ENCODE data around the gene PRR4.

PRR4 gene

GRCh38 chr12:10849425-10849878 lies at the start of gene PRR4:
Gene PRR4, minus strand, starts transcription at chr12:10849475. Its CDS starts 38 bp downstream, at chr12:10849437.
- no peak for DNase-seq (ENCODE audit: low read depth in 2 of 2, low spot score in 1 of 2)

- DNase-seq (ENCODE audit: low read depth in 2 of 2, low spot score in 1 of 2): no peak
Measured at GRCh38 chr12:10896854-10897253, 47.6 kb upstream of the PRR4 start.

GRCh38 chr12:10891937-10892336 lies 42.7 kb upstream of the PRR4 start:
- no peak for DNase-seq (ENCODE audit: low read depth in 2 of 2, low spot score in 1 of 2)

- DNase-seq (ENCODE audit: low read depth in 2 of 2, low spot score in 1 of 2): no peak
Measured at GRCh38 chr12:10889226-10889625, 40.0 kb upstream of the PRR4 start.

DNA sequence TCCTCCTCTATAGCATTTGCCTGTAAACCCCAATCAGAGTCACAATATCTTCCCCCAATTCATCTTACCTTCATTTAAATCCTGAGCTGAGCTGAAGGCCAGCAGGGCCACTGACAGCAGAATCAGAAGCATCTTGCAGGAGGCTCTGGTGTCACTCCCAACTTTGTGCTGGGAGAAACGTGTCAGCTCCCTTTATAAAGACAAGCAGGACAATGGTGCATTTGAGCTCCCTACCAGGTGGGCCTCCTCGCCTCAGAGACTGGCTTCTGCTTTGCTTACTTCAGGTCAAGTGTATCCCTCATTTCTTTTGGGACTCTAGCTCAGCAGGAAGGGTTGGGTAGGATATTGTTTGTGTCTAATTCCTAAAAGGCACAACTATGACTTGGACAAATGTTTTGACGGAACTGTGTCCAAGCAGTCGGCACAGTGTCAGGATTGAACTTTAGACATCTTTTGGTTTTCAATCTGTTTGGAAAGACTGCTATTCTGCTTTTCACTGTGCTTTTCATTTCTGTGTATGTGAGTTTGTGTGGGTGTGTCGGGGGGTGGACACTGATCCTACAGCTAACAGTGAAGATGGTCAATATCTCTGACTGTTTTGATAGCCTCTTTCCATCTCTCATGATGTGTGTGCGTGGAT lies 34.9 kb upstream of the PRR4 start, which contains the start of gene PRH1:
Gene PRH1 (minus strand): TSS at position 170 of the 640 bp plus-strand sequence. CDS start 38 bp downstream, at position 132.
- no peak for DNase-seq (ENCODE audit: low read depth in 2 of 2, low spot score in 1 of 2)

- DNase-seq (ENCODE audit: low read depth in 2 of 2, low spot score in 1 of 2): no peak
Measured at GRCh38 chr12:10873378-10873777, 24.1 kb upstream of the PRR4 start.

- no peak for DNase-seq (ENCODE audit: low read depth in 2 of 2, low spot score in 1 of 2)
Measured at GRCh38 chr12:10867381-10867780, 18.1 kb upstream of the PRR4 start.

DNA sequence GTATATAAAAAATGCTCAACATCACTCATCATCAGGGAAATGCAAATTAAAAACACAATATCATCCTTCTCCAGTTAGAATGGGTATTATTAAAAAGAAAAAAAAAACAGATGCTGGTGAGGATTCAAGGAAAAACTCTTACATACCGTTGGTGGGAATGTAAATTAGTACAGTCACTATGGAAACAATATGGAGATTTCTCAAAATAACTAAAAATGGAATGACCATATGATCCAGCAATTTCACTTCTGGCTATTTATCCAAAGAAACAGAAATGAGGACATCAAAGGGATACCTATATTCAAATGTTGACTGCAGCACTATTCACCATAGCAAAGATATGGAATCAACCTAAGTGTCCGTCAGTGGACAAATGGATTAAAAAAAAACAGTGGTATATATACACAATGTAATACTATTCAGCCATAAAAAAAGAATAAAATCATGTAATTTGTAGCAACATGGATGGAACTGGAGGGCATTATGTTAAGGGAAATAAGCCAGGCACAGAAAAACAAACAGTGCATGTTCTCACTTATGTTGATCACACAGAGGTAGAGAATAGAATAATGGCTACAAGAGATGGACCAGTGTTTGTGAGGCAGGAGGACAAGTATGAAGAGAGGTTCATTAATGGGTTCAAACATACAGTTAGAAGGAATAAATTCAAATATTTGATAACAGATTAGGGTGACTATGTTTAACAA lies 14.4 kb upstream of the PRR4 start:
- DNase-seq (ENCODE audit: low read depth in 2 of 2, low spot score in 1 of 2): no peak

DNA sequence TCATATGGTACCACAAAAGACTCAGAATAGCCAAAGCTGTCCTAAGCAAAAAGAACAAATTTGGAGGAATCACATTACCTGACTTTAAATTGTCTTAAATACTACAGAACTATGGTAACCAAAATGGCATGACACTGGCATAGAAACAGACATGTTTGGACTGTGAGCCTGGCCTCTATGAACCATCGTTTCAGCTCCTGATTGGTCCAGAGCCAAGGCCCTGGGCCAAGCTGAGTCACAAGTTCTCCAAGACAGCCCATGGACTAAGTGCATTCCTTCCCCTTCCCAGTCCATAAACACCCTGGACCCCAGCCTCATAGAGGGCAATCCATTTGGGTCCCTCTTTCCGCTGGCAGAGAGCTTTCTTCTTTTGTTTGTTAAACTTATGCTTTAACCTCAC lies 12.1 kb upstream of the PRR4 start:
- DNase-seq (ENCODE audit: low read depth in 2 of 2, low spot score in 1 of 2): no peak

DNA sequence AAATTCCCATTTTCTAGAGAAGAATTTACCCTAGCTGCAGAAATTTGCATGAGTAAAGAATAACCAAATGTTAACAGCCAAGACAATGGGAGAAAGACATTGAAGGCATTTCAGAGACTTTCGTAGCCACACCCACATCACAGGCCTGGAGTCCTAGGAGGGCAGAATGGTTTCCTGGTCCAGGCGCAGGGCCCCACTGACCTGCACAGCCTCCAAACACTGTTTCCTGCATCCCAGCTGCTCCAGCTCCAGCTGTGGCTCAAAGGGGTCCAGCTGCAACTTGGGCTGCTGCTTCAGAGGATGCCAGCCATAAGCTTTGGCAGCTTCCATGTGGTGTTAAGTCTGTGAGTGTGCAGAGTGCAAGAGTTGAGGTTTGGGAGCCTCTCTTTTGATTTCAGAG lies 6.5 kb upstream of the PRR4 start:
- DNase-seq (ENCODE audit: low read depth in 2 of 2, low spot score in 1 of 2): no peak

DNA sequence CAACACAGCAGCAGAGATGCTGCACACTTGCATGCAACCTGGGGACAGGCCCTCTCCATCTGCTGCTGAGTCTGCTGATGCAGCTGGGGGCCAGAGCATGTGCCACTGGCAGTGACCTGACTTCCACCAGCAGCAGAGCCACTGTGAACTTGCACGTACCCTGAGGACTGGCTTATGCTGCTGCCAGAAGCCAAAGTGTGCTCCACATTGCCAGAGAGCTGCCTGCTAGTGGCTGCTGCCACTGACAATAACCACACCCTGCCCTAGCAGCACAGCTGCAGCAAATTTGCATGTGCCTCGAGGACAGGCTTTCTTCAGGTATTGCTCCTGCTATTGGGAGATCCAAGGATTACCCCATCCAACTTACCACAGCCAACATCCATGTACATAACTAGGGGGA lies 4.5 kb upstream of the PRR4 start:
- no peak for DNase-seq (ENCODE audit: low read depth in 2 of 2, low spot score in 1 of 2)

DNA sequence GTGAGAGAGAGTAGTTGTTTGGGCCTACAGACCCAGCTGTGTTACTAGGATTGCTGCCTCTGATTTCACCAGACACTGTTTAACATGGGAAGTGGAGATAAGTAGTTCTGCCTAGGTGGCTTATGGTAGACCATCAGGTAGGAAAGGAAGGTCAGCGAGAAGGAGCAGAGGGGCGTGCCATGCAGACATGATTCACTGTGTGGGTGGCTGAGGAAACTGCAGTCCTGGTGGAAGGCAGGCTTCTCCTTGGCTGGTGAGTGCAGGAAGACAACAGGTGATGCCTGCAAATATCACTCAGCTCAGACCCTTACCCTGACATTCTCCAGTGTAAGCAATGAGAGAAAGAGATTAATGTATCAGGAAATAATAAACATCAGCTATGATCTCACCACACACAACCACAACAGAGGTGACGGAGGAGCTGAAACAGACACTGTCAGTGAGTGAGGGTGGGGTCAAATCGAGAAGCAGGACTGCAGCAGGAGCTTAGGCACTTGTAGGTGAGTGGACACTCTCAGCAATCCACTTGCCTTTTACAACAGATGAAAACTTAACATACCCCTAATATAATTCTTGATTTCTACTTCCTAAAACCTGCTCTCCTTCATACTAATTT lies 2.1 kb upstream of the PRR4 start:
- no peak for DNase-seq (ENCODE audit: low read depth in 2 of 2, low spot score in 1 of 2)

DNA sequence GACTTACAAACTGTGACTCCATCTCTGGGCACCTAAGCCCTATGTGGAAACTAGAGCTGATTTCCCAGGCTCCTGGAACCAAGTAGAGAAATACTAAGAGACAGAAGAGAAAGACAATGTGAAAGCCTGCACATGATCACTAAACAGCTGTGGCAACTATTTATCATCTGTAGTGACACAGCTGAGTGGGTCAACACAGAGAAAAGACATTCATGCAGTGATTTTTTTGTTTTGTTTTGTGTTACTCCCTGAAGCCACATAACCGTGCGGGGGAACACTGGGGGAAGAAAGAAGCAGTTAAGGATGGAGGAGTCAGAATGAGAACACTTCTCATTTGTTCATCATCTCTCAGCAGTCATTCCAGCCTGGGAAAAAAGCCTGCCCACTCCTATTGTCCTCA lies 1.5 kb downstream of the PRR4 start:
- no peak for DNase-seq (ENCODE audit: low read depth in 2 of 2, low spot score in 1 of 2)

GRCh38 chr12:10842862-10843261 lies 6.4 kb downstream of the PRR4 start:
- DNase-seq (ENCODE audit: low read depth in 2 of 2, low spot score in 1 of 2): no peak

GRCh38 chr12:10838461-10838860 lies 10.8 kb downstream of the PRR4 start:
- DNase-seq (ENCODE audit: low read depth in 2 of 2, low spot score in 1 of 2): no peak

DNA sequence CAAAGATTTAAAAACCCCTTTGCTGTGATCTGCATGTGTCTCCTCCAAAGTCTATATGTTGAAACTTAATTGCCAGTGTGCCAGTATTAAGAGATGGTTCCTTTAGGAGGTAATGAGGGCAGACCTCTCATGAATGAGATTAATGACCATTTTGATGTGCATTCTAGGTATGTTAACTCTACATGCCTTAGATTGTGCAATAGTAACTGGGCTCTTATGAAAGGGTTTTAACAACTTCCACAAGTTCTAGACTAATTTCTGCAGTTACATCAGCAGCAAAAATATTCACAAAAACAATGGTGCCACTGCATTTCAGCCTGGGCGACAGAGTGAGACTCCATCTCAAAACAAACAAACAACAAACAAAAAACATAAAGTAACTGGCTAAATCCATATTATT lies 19.3 kb downstream of the PRR4 start:
- DNase-seq (ENCODE audit: low read depth in 2 of 2, low spot score in 1 of 2): no peak

DNA sequence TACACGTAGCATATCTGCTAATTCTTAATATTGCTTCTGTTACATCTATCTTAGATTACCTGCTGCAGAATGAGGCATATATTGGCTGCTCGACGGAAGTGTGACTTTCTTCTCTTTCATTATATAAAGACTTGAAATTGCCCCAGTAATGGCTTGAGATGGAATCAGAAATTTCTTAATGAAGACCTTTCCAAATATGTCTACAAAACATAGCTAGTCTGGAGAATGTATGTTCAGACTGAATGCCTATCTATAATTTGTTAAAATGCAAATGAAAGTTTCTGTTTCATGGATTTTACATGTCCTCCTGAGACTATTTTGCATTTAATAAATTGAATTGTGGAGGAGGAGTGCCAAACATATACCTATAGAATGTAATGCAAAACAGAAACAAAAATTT lies 23.0 kb downstream of the PRR4 start, which contains the start of gene TAS2R10:
Gene TAS2R10 (minus strand): TSS at position 101 of the 400 bp plus-strand sequence. CDS start 89 bp downstream, at position 12.
- DNase-seq (ENCODE audit: low read depth in 2 of 2, low spot score in 1 of 2): no peak

GRCh38 chr12:10824957-10825356 lies 24.3 kb downstream of the PRR4 start:
- no peak for DNase-seq (ENCODE audit: low read depth in 2 of 2, low spot score in 1 of 2)

GRCh38 chr12:10811883-10812536 lies 37.3 kb downstream of the PRR4 start:
- no peak for DNase-seq (ENCODE audit: low read depth in 2 of 2, low spot score in 1 of 2)

GRCh38 chr12:10810068-10810467 lies 39.2 kb downstream of the PRR4 start, which contains the start of gene TAS2R9:
Gene TAS2R9, minus strand, starts transcription at chr12:10810168. Its CDS starts 93 bp downstream, at chr12:10810075.
- no peak for DNase-seq (ENCODE audit: low read depth in 2 of 2, low spot score in 1 of 2)

GRCh38 chr12:10807186-10807585 lies 42.1 kb downstream of the PRR4 start, which contains the start of gene TAS2R8:
Gene TAS2R8, minus strand, starts transcription at chr12:10807286. Its CDS starts 306 bp downstream, at chr12:10806980.
- DNase-seq (ENCODE audit: low read depth in 2 of 2, low spot score in 1 of 2): no peak
